Transverse colon (tissue), 4 donors: ENCODE results near the gene ZNF487. TPM values are rescaled to one million over a fixed set of nuclear protein-coding genes. Genes with fewer than 3 reads are reported as not detected.

Experiments used
- DNase-seq: peaks from one replicate; pipeline ENCODE4 v3.0.0-alpha.2; 2019
- H3K27ac ChIP-seq, 4 donors: fragments of 200-600 bp; sonication (generic); 2 replicates each; pipeline ENCODE4 v1.5.1; 2016 to 2018; ENCODE audit warnings: inconsistent platforms in 4 of 4
- H3K27me3 ChIP-seq: fragments of 200-600 bp; sonication (generic); 2 replicates; pipeline ENCODE4 v1.5.1; 2017; ENCODE audit warnings: inconsistent platforms
- H3K36me3 ChIP-seq, 4 donors: fragments of 200-600 bp; sonication (generic); 2 replicates each; pipeline ENCODE4 v1.5.1; 2017 to 2019; ENCODE audit warnings: inconsistent platforms in 4 of 4
- H3K4me1 ChIP-seq, 4 donors: fragments of 200-600 bp; sonication (generic); 2 replicates each; pipeline ENCODE4 v1.5.1; 2017 to 2020; ENCODE audit warnings: inconsistent platforms in 4 of 4
- H3K4me3 ChIP-seq, 4 donors: fragments of 200-600 bp; sonication (generic); 1 replicate in 1 of 4; 2 replicates in 3 of 4; pipeline versions ENCODE4 v1.5.1 to v1.6.1; 2017 to 2019; ENCODE audit warnings: inconsistent platforms in 4 of 4
- H3K9me3 ChIP-seq, 2 donors: fragments of 200-600 bp; sonication (generic); 2 replicates each; pipeline ENCODE4 v1.5.1; 2017 to 2019; ENCODE audit warnings: inconsistent platforms in 2 of 2
- CTCF ChIP-seq, 5 experiments: fragments of 200-600 bp in 3 of 5; fragments of 450-650 bp in 2 of 5; sonication (generic) in 3 of 5; IDR thresholded peaks; 1 replicate in 2 of 5; 2 replicates in 3 of 5; pipeline ENCODE4 v1.5.1; 2016 to 2017; ENCODE audit warnings: antibody characterized with exemption in 5 of 5, inconsistent platforms in 3 of 5, mild to moderate bottlenecking in 2 of 5, moderate library complexity in 1 of 5
- EP300 ChIP-seq: sonication (generic); formaldehyde crosslinking; IDR thresholded peaks from one replicate; pipeline ENCODE4 v1.6.1; 2017; ENCODE audit warnings: antibody characterized with exemption, low read depth
- POLR2A ChIP-seq: fragments of 450-650 bp; IDR thresholded peaks from one replicate; pipeline ENCODE4 v1.6.1; 2016; ENCODE audit warnings: antibody characterized with exemption, mild to moderate bottlenecking, moderate library complexity
- POLR2AphosphoS5 ChIP-seq, 3 donors: sonication (generic); formaldehyde crosslinking; IDR thresholded peaks; one replicate each; pipeline ENCODE4 v1.6.1; 2016; ENCODE audit warnings: antibody characterized with exemption in 3 of 3
- WGBS, 2 donors: methylation state at CpG; one replicate each; pipeline ENCODE4 v1.1.5; 2018; ENCODE audit warnings: low coverage in 1 of 2; 5-methylcytosine and 5-hydroxymethylcytosine counted together
- in situ Hi-C, 4 donors: fragments of 200-750 bp; cut with MboI; loops; one replicate each; pipeline versions ENCODE4 v1.15.0 to v1.15.1; 2017; ENCODE audit warnings: low sequenced_read_pairs in 3 of 4, low pct_ligation_motif_present in 1 of 4, low pct_unique_long_range_greater_than_20kb in 1 of 4
- intact Hi-C: fragments of 100-400 bp; cut with DNase I; formaldehyde crosslinking; loops from one replicate; pipeline ENCODE4 v1.15.1; 2023; ENCODE audit warnings: low total_unique reads
- total RNA-seq, 4 donors: library from RNA; depleted of rRNA; stranded (reverse); fragments of >200 nt; gene quantifications; one replicate each; pipeline ENCODE4 v1.1.0, GENCODE V29; 2016

Gene ZNF487
- total RNA-seq, 4 donors from 2014 or later = 6.3 to 15.0 (median 7.9) TPM

DNA sequence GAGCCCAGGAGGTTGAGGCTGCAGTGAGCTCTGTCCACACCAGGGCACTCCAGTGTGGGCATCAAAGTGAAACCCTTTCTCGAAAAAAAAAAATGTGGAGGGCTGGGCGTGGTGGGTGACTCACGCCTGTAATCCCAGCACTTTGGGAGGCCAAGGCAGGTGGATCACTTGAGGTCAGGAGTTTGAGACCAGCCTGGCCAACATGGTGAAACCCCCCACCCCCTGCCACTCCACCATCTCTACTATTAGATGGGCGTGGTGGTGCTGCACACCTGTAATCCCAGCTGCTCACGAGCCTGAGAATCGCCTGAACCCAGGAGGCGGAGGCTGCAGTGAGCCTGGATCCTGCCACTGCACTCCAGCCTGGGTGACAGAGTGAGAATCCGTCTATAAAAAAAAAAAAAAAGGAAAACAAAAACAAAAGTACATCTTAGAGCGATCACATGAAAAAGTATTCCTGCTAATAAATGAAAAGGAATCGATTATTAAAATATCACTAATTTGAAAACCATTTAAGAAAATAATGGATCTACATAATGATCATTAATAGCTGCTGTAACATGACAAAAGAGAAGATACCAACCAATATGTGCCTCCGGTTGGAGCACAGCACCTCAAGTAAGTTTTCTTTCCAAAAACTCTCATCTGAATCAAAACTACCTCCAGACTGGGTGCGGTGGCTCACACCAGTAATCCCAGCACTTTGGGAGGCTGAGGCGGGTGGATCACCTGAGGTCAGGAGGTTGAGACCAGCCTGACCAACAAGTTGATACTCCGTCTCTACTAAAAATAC lies 32.8 kb upstream of the ZNF487 start:
- H3K27me3 ChIP-seq = no peaks in the 10 kb centered on the region
- H3K27ac ChIP-seq = peak overlapping the region; percentile 55 to 100 (median 100)
- in situ Hi-C loops (no loop called here), intact Hi-C loops (no loop called here)
- H3K4me1 ChIP-seq = peaks cover 29 to 75% (median 63%) of the 10 kb centered on the region in 4 donors
- WGBS, 2 donors = 45 to 48% methylated on average over 7 to 14 of the region's 14 CpGs
- H3K36me3 ChIP-seq = peaks cover 0 to 5% (median 0%) of the 10 kb centered on the region in 4 donors
- DNase-seq = no peak
- H3K9me3 ChIP-seq = no peaks in the 10 kb centered on the region
- peak overlapping the region in 1 of 4 donors; percentile 80 for H3K4me3 ChIP-seq
- TF ChIP-seq EP300 (no peak), CTCF (IDR thresholded peaks at IDR 0.05) (no peak), POLR2AphosphoS5 (IDR thresholded peaks at IDR 0.05) (no peak), POLR2A (no peak)

DNA sequence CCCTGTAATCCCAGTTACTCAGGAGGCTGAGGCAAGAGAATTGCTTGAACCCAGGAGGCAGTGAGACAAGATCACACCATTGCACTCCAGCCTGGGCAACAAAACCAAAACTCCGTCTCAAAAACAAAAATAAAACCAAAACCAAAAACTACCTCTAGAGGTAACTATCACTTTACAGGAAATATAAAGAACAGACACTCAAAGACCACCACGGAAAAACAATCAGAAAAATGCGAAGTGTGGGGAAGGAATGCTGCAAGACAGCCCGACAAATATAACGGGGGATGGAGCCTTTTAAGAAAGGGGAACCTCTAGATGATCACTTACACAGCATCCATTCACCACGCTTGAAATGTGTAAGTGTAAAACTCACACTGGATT lies 32.2 kb upstream of the ZNF487 start:
- no peak for DNase-seq
- H3K27me3 ChIP-seq = no peaks in the 10 kb centered on the region
- H3K4me1 ChIP-seq = peaks cover 29 to 72% (median 57%) of the 10 kb centered on the region in 4 donors
- peak overlapping the region; percentile 55 to 100 (median 100) for H3K27ac ChIP-seq
- in situ Hi-C loops (no loop called here), intact Hi-C loops (no loop called here)
- peak overlapping the region in 1 of 4 donors; percentile 80 for H3K4me3 ChIP-seq
- 41 to 67% methylated on average over 1 to 6 of the region's 6 CpGs for WGBS, 2 donors
- no peaks in the 10 kb centered on the region for H3K9me3 ChIP-seq
- H3K36me3 ChIP-seq = peaks cover 0 to 5% (median 0%) of the 10 kb centered on the region in 4 donors
- TF ChIP-seq POLR2A (no peak), POLR2AphosphoS5 (IDR thresholded peaks at IDR 0.05) (no peak), CTCF (IDR thresholded peaks at IDR 0.05) (no peak), EP300 (no peak)

DNA sequence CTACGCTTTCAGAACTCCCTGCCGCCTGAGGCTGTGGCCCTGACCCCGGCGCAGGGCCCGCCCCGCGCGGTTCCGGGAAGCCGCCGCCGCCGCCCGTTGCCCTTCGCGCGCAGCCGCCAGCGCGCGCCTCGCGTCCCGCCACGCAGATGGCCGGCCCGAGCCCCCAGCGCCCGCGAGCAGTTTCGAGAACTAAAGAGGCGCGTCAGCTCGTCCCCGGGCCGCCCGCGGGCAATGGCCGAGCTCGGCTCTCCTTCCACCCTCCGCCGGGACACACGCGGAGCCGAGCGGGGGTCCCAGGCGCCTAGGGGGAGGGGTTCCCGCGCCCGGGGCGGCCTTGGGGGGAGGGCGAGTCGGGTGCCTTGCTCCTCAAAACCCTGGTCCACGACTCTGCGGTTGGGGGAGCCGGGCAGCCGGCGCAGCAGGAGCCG lies 29.7 kb upstream of the ZNF487 start:
- WGBS, 2 donors = 0% methylated on average over 52 of the region's 59 CpGs; no CpG with 5 or more reads in 1 of the 2 donors
- Histone ChIP-seq H3K9me3 (no peaks in the 10 kb centered on the region), H3K27me3 (no peaks in the 10 kb centered on the region), H3K36me3 (peaks cover 0 to 5% (median 0%) of the 10 kb centered on the region in 4 donors), H3K4me1 (peaks cover 12 to 52% (median 44%) of the 10 kb centered on the region in 4 donors), H3K27ac (peak overlapping the region; percentile 100), H3K4me3 (peak overlapping the region; percentile 80 to 91 (median 84))
- intact Hi-C loops = no loop called here
- DNase-seq = peak; percentile 73
- TF ChIP-seq POLR2AphosphoS5 (IDR thresholded peaks at IDR 0.05) (peak in 1 of 3 donors; percentile 3), EP300 (no peak), CTCF (IDR thresholded peaks at IDR 0.05) (no peak)
- in situ Hi-C loops = no loop called here

GRCh38 chr10:43407576-43408330 lies 29.2 kb upstream of the ZNF487 start:
- in situ Hi-C loops = no loop called here
- H3K36me3 ChIP-seq = peaks cover 0 to 2% (median 0%) of the 10 kb centered on the region in 4 donors
- intact Hi-C loops = no loop called here
- no peaks in the 10 kb centered on the region for H3K9me3 ChIP-seq
- peak; percentile 93 for DNase-seq
- 0% methylated on average over 56 of the region's 56 CpGs; no CpG with 5 or more reads in 1 of the 2 donors for WGBS, 2 donors
- peak overlapping the region; percentile 80 to 91 (median 84) for H3K4me3 ChIP-seq
- H3K4me1 ChIP-seq = peaks cover 12 to 46% (median 40%) of the 10 kb centered on the region in 4 donors
- H3K27ac ChIP-seq = peak overlapping the region; percentile 100
- H3K27me3 ChIP-seq = no peaks in the 10 kb centered on the region
- TF ChIP-seq CTCF (IDR thresholded peaks at IDR 0.05) = peak; percentile 34 to 79 (median 43)
- peak; percentile 87 to 96 (median 96) for TF ChIP-seq POLR2AphosphoS5 (IDR thresholded peaks at IDR 0.05)
- TF ChIP-seq EP300 = peak; percentile 16
- TF ChIP-seq POLR2A = peak; percentile 91
